ENCODE data around the gene SND1.

The SND1 gene

GRCh38 chr7:127932076-127932475 is 280.1 kb downstream of the SND1 start:
- TF ChIP-seq CREB5 (CRISPR knock-in tag; IDR thresholded peaks at IDR 0.05; ENCODE audit: low read depth) (no peak), PATZ1 (CRISPR knock-in tag; IDR thresholded peaks at IDR 0.05; ENCODE audit: borderline replicate concordance) (no peak), ZNF70 (CRISPR knock-in tag; IDR thresholded peaks at IDR 0.05) (no peak), TOX (CRISPR knock-in tag; IDR thresholded peaks at IDR 0.05; ENCODE audit: borderline replicate concordance) (no peak), RARB (CRISPR knock-in tag; IDR thresholded peaks at IDR 0.05) (no peak)
- ATAC-seq: no peak

GRCh38 chr7:127932496-127932895 is 280.5 kb downstream of the SND1 start:
- TF ChIP-seq ZNF70 (CRISPR knock-in tag; IDR thresholded peaks at IDR 0.05) (no peak), PPARA (CRISPR knock-in tag; IDR thresholded peaks at IDR 0.05; ENCODE audit: borderline replicate concordance) (no peak)
- no peak for ATAC-seq

- no peak for ATAC-seq
- TF ChIP-seq BACH2 (CRISPR knock-in tag; IDR thresholded peaks at IDR 0.05; ENCODE audit: borderline replicate concordance) (no peak), GLIS3 (CRISPR knock-in tag; IDR thresholded peaks at IDR 0.05) (no peak), ZNF8 (CRISPR knock-in tag; IDR thresholded peaks at IDR 0.05) (no peak), SNAI2 (CRISPR knock-in tag; IDR thresholded peaks at IDR 0.05) (no peak), TCF4 (CRISPR knock-in tag; IDR thresholded peaks at IDR 0.05; ENCODE audit: borderline replicate concordance) (no peak), TSHZ2 (CRISPR knock-in tag; IDR thresholded peaks at IDR 0.05) (no peak), ZFP30 (CRISPR knock-in tag; IDR thresholded peaks at IDR 0.05) (no peak), ZFP3 (CRISPR knock-in tag; IDR thresholded peaks at IDR 0.05) (no peak), ZNF70 (CRISPR knock-in tag; IDR thresholded peaks at IDR 0.05) (no peak), CSRNP3 (CRISPR knock-in tag; IDR thresholded peaks at IDR 0.05) (no peak), PATZ1 (CRISPR knock-in tag; IDR thresholded peaks at IDR 0.05; ENCODE audit: borderline replicate concordance) (no peak), RARB (CRISPR knock-in tag; IDR thresholded peaks at IDR 0.05) (no peak), OSR1 (CRISPR knock-in tag; IDR thresholded peaks at IDR 0.05) (no peak)
Observed at GRCh38 chr7:127933146-127933545, 281.2 kb downstream of the SND1 start.

- no peak for ATAC-seq
- TF ChIP-seq POU6F1 (CRISPR knock-in tag; IDR thresholded peaks at IDR 0.05; ENCODE audit: borderline replicate concordance, low read depth) (no peak), PPARA (CRISPR knock-in tag; IDR thresholded peaks at IDR 0.05; ENCODE audit: borderline replicate concordance) (no peak), ISL1 (CRISPR knock-in tag; IDR thresholded peaks at IDR 0.05) (no peak), ZNF70 (CRISPR knock-in tag; IDR thresholded peaks at IDR 0.05) (no peak), TOX (CRISPR knock-in tag; IDR thresholded peaks at IDR 0.05; ENCODE audit: borderline replicate concordance) (no peak), RARB (CRISPR knock-in tag; IDR thresholded peaks at IDR 0.05) (no peak), BACH2 (CRISPR knock-in tag; IDR thresholded peaks at IDR 0.05; ENCODE audit: borderline replicate concordance) (no peak)
Observed at GRCh38 chr7:127934711-127935110, 282.7 kb downstream of the SND1 start.
